HepG2 (cell line): ENCODE results near the gene UCN. TPM values are rescaled to one million over a fixed set of nuclear protein-coding genes. Genes with fewer than 3 reads are reported as not detected.

Experiments
- DDIT3 ChIP-seq: sonication (generic); formaldehyde crosslinking; IDR thresholded peaks from 2 replicates; pipeline ENCODE4 v1.4.0; 2020; ENCODE audit warnings: mild to moderate bottlenecking, missing genetic modification reagents
- ETV5 ChIP-seq: IDR thresholded peaks from 2 replicates; pipeline ENCODE4 v1.6.1; 2018; ENCODE audit warnings: missing biosample characterization, missing genetic modification reagents, inconsistent platforms, borderline replicate concordance
- GABPB1 ChIP-seq: IDR thresholded peaks from 2 replicates; pipeline ENCODE4 v1.6.1; 2016; ENCODE audit warnings: mild to moderate bottlenecking, missing genetic modification reagents, moderate library complexity, missing compliant biosample characterization
- GMEB1 ChIP-seq: sonication (generic); formaldehyde crosslinking; IDR thresholded peaks from 2 replicates; pipeline ENCODE4 v1.5.1; 2020; ENCODE audit warnings: missing genetic modification reagents, mild to moderate bottlenecking, borderline replicate concordance
- HHEX ChIP-seq: IDR thresholded peaks from 2 replicates; pipeline ENCODE4 v1.6.1; 2016; ENCODE audit warnings: control low read depth
- HMG20A ChIP-seq: IDR thresholded peaks from 2 replicates; pipeline ENCODE4 v1.6.1; 2016; ENCODE audit warnings: borderline replicate concordance
- JDP2 ChIP-seq: sonication (generic); formaldehyde crosslinking; IDR thresholded peaks from 2 replicates; pipeline ENCODE4 v1.8.1; 2022; ENCODE audit warnings: missing genetic modification reagents, borderline replicate concordance
- MAFF ChIP-seq: IDR thresholded peaks from 2 replicates; pipeline ENCODE4 v1.6.1; 2011; ENCODE audit warnings: low read depth, low read length, improper control_type of control experiment
- RNF219 ChIP-seq: sonication (generic); formaldehyde crosslinking; IDR thresholded peaks from 2 replicates; pipeline ENCODE4 v1.5.0; 2020; ENCODE audit warnings: mild to moderate bottlenecking, missing genetic modification reagents
- SMAD9 ChIP-seq: sonication (generic); formaldehyde crosslinking; IDR thresholded peaks from 2 replicates; pipeline ENCODE4 v1.5.1; 2020; ENCODE audit warnings: mild to moderate bottlenecking, missing genetic modification reagents
- YEATS4 ChIP-seq: sonication (generic); formaldehyde crosslinking; IDR thresholded peaks from 2 replicates; pipeline ENCODE4 v1.4.0; 2020; ENCODE audit warnings: missing genetic modification reagents, borderline replicate concordance
- ZBTB20 ChIP-seq: sonication (generic); formaldehyde crosslinking; IDR thresholded peaks from 2 replicates; pipeline ENCODE4 v1.8.1; 2023; ENCODE audit warnings: missing genetic modification reagents, low read depth, mild to moderate bottlenecking, borderline replicate concordance
- ZBTB33 ChIP-seq: sonication (generic); formaldehyde crosslinking; IDR thresholded peaks from 2 replicates; pipeline ENCODE4 v1.4.0; 2020; ENCODE audit warnings: missing genetic modification reagents
- ZHX1 ChIP-seq: sonication (generic); formaldehyde crosslinking; IDR thresholded peaks from 2 replicates; pipeline ENCODE4 v1.8.1; 2022; ENCODE audit warnings: low read depth, mild to moderate bottlenecking, missing genetic modification reagents
- ZNF354B ChIP-seq: sonication (generic); formaldehyde crosslinking; IDR thresholded peaks from 2 replicates; pipeline ENCODE4 v1.8.0; 2022; ENCODE audit warnings: mild to moderate bottlenecking, missing genetic modification reagents
- ZNF431 ChIP-seq: sonication (generic); formaldehyde crosslinking; IDR thresholded peaks from 2 replicates; pipeline ENCODE4 v1.9.0; 2022; ENCODE audit warnings: missing genetic modification reagents, low read depth, mild to moderate bottlenecking, borderline replicate concordance
- ZSCAN20 ChIP-seq: sonication (generic); formaldehyde crosslinking; IDR thresholded peaks from 2 replicates; pipeline ENCODE4 v1.4.0; 2020; ENCODE audit warnings: missing genetic modification reagents, mild to moderate bottlenecking, borderline replicate concordance
- ZSCAN30 ChIP-seq: sonication (generic); formaldehyde crosslinking; IDR thresholded peaks from 2 replicates; pipeline ENCODE4 v1.5.0; 2020; ENCODE audit warnings: mild to moderate bottlenecking, missing genetic modification reagents
- polyA plus RNA-seq, 8 experiments: library from polyadenylated mRNA; depleted of rRNA in 3 of 8; stranded (reverse) in 7 of 8; unstranded in 1 of 8; fragments of >200 nt; fragmentation: Illumina TruSeq in 4 of 8; extraction: Trizol in 4 of 8; gene quantifications; 2 replicates each; pipeline versions ENCODE4 v1.2.1 to v1.2.3, GENCODE V29; 2011 to 2016; ENCODE audit warnings: low read depth in 4 of 8, missing spikeins in 1 of 8, mixed read lengths in 1 of 8; ENCODE audit not compliant: insufficient read depth in 1 of 8
- total RNA-seq, 5 experiments: library from RNA; depleted of rRNA; stranded (reverse); fragments of >200 nt; fragmentation: Illumina TruSeq; extraction: Trizol; gene quantifications; 2 replicates each; pipeline ENCODE4 v1.2.3, GENCODE V29; 2016; ENCODE audit warnings: low read depth in 1 of 5

UCN gene
- total and polyA plus RNA-seq, 2 of the 13 experiments (the other 11 are each of a cell fraction or from before 2014, with no cell fraction given): 1.2 to 2.3 TPM

DNA sequence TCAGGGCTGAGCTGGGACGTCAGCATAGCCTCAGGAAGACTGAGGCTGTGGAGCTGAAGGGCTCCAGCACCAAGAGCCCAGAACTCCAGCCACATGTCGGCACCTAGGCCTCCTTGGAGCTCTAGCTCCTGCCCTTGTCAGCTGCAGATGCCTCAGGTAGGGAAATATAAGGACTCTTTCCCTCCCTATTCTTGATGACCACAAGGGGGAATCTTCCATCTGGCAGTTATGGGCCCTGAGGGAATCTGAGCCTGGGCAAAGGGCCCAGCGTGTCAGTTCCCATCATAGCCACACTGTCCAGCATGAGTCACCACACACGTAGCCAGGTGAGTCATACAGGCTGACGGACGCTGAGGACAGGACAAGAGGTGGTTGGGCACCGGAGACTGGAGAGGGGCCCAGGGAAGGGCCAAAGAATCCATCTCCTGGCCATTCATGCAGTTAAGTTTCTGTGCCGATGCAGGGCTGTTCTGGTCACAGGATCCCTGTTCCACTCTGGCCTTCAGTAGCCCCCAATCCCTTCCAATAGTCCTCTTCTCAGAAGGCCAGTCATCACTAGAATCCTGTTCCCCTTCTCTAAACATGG lies 12.8 kb upstream of the UCN start (continued):
- no peak for TF ChIP-seq DDIT3 (CRISPR knock-in tag)
- TF ChIP-seq HMG20A (CRISPR knock-in tag): no peak; the same call in 1 of the 2 replicates
- TF ChIP-seq ZNF431 (CRISPR knock-in tag): peak; percentile 60; the same call in 1 of the 2 replicates
- no peak for TF ChIP-seq ZSCAN30
- 0 out of 2 replicates have a peak, but pooled peaks have one; percentile 13 for TF ChIP-seq MAFF
- TF ChIP-seq ETV5 (CRISPR knock-in tag): peak; percentile 88; the same call in 1 of the 2 replicates
- TF ChIP-seq ZSCAN20 (CRISPR knock-in tag): no peak
- TF ChIP-seq SMAD9 (CRISPR knock-in tag): 0 out of 2 replicates have a peak, but pooled peaks have one; percentile 72
- TF ChIP-seq ZBTB33 (CRISPR knock-in tag): peak; percentile 66; the same call in 1 of the 2 replicates
- TF ChIP-seq YEATS4: peak; percentile 77; the same call in 1 of the 2 replicates
- peak; percentile 63; the same call in 1 of the 2 replicates for TF ChIP-seq ZBTB20 (CRISPR knock-in tag)
- no peak for TF ChIP-seq RNF219 (CRISPR knock-in tag)
- TF ChIP-seq HHEX: no peak
- TF ChIP-seq GMEB1 (CRISPR knock-in tag): peak; percentile 80
- no peak for TF ChIP-seq ZHX1 (CRISPR knock-in tag)
- TF ChIP-seq ZNF354B (CRISPR knock-in tag): no peak
- TF ChIP-seq GABPB1 (CRISPR knock-in tag): peak; percentile 60
- TF ChIP-seq JDP2 (CRISPR knock-in tag): no peak
